GM12873 (cell line): ENCODE data around the gene FUT1.

Source experiments
- CTCF ChIP-seq: IDR thresholded peaks from 2 replicates; pipeline ENCODE4 v1.5.1; 2012; ENCODE audit warnings: low read depth, mild to moderate bottlenecking, moderate library complexity, low read length, control low read depth; ENCODE audit not compliant: insufficient read depth; ENCODE audit errors: missing control alignments

The FUT1 gene

GRCh38 chr19:48720251-48720612 lies 32.2 kb downstream of the FUT1 start:
- TF ChIP-seq CTCF = no peak

GRCh38 chr19:48719263-48720171 lies 32.9 kb downstream of the FUT1 start, which contains the start of gene MAMSTR:
MAMSTR (minus strand) TSS chr19:48719725; CDS start chr19:48719031, 694 bp downstream.
- no peak for TF ChIP-seq CTCF

GRCh38 chr19:48718711-48719231 lies 33.7 kb downstream of the FUT1 start:
- no peak for TF ChIP-seq CTCF

GRCh38 chr19:48716562-48717291 lies 35.7 kb downstream of the FUT1 start:
- TF ChIP-seq CTCF = no peak

GRCh38 chr19:48715681-48716171 lies 36.7 kb downstream of the FUT1 start:
- TF ChIP-seq CTCF = no peak

- no peak for TF ChIP-seq CTCF
Measured at GRCh38 chr19:48714759-48715675, 37.4 kb downstream of the FUT1 start.
